H9 (cell line): ENCODE measurements around the gene TTLL12. TPM values are rescaled to one million over a fixed set of nuclear protein-coding genes. Genes with fewer than 3 reads are reported as not detected.
A peak's percentile ranks its signal among the peaks of the same experiment; 100 is the strongest.

Experiments
- DNase-seq: peaks from one replicate; pipeline ENCODE4 v3.0.0-alpha.2; 2017
- H2AFZ ChIP-seq: one replicate; pipeline ENCODE4 v1.6.1; 2013; ENCODE audit warnings: mild to moderate bottlenecking, low read length, control low read depth, moderate library complexity
- H2AK5ac ChIP-seq: 2 replicates; pipeline ENCODE4 v1.6.1; 2013; ENCODE audit warnings: low read length, control low read depth, mixed read lengths; ENCODE audit not compliant: insufficient read length
- H2BK120ac ChIP-seq: one replicate; pipeline ENCODE4 v1.6.1; 2013; ENCODE audit warnings: low read depth, mild to moderate bottlenecking, low read length, control low read depth, inconsistent platforms; ENCODE audit not compliant: poor library complexity, severe bottlenecking
- H2BK12ac ChIP-seq: 2 replicates; pipeline ENCODE4 v1.6.1; 2013; ENCODE audit warnings: low read length, control low read depth, mixed read lengths, low read depth; ENCODE audit not compliant: insufficient read length
- H2BK15ac ChIP-seq: 2 replicates; pipeline ENCODE4 v1.6.1; 2013; ENCODE audit warnings: low read depth, low read length, control low read depth
- H2BK20ac ChIP-seq: one replicate; pipeline ENCODE4 v1.6.1; 2013; ENCODE audit warnings: low read depth, mild to moderate bottlenecking, low read length, control low read depth, inconsistent platforms; ENCODE audit not compliant: poor library complexity, severe bottlenecking
- H2BK5ac ChIP-seq: 2 replicates; pipeline ENCODE4 v1.6.1; 2013; ENCODE audit warnings: low read length, control low read depth, mixed read lengths; ENCODE audit not compliant: insufficient read length
- H3K14ac ChIP-seq: 2 replicates; pipeline ENCODE4 v1.6.1; 2013; ENCODE audit warnings: low read length, control low read depth; ENCODE audit not compliant: insufficient read depth
- H3K18ac ChIP-seq: 2 replicates; pipeline ENCODE4 v1.6.1; 2013; ENCODE audit warnings: low read depth, mild to moderate bottlenecking, mixed read lengths, low read length, control low read depth; ENCODE audit not compliant: insufficient read length
- H3K23ac ChIP-seq: 2 replicates; pipeline ENCODE4 v1.6.1; 2013; ENCODE audit warnings: low read length, control low read depth, mixed read lengths, low read depth; ENCODE audit not compliant: insufficient read length
- H3K23me2 ChIP-seq: 2 replicates; pipeline ENCODE4 v1.6.1; 2013; ENCODE audit warnings: low read depth, mild to moderate bottlenecking, mixed read lengths, low read length, control low read depth; ENCODE audit not compliant: insufficient read length, poor library complexity, severe bottlenecking
- H3K27ac ChIP-seq: 2 replicates; pipeline ENCODE4 v1.5.1; 2013; ENCODE audit warnings: low read length, control low read depth, mixed read lengths, low read depth; ENCODE audit not compliant: insufficient read length
- H3K27me3 ChIP-seq: 2 replicates; pipeline ENCODE4 v1.6.1; 2013; ENCODE audit warnings: low read length, control low read depth, inconsistent platforms; ENCODE audit not compliant: insufficient read depth
- H3K4ac ChIP-seq: 2 replicates; pipeline ENCODE4 v1.6.1; 2013; ENCODE audit warnings: low read depth, mild to moderate bottlenecking, control low read depth, inconsistent platforms, low read length, moderate library complexity
- H3K4me1 ChIP-seq: 2 replicates; pipeline ENCODE4 v1.6.1; 2013; ENCODE audit warnings: low read length, control low read depth, inconsistent platforms; ENCODE audit not compliant: insufficient read depth
- H3K4me2 ChIP-seq: 2 replicates; pipeline ENCODE4 v1.6.1; 2013; ENCODE audit warnings: low read length, control low read depth, mixed read lengths; ENCODE audit not compliant: insufficient read length, insufficient read depth
- H3K56ac ChIP-seq: 2 replicates; pipeline ENCODE4 v1.6.1; 2013; ENCODE audit warnings: low read depth, mild to moderate bottlenecking, mixed read lengths, low read length, control low read depth; ENCODE audit not compliant: insufficient read length
- H3K79me1 ChIP-seq: 2 replicates; pipeline ENCODE4 v1.6.1; 2013; ENCODE audit warnings: low read depth, mild to moderate bottlenecking, moderate library complexity, low read length, control low read depth, inconsistent platforms; ENCODE audit not compliant: insufficient read depth, poor library complexity, severe bottlenecking
- H3K79me2 ChIP-seq: 2 replicates; pipeline ENCODE4 v1.6.1; 2013; ENCODE audit warnings: low read length, control low read depth, inconsistent platforms; ENCODE audit not compliant: insufficient read depth
- H3K9ac ChIP-seq: 2 replicates; pipeline ENCODE4 v1.6.1; 2013; ENCODE audit warnings: low read length, control low read depth, mixed read lengths; ENCODE audit not compliant: insufficient read length; ENCODE audit errors: extremely low read depth
- H3K9me3 ChIP-seq: one replicate; pipeline ENCODE4 v1.6.1; 2013; ENCODE audit warnings: low read depth, low read length, inconsistent platforms; ENCODE audit not compliant: control insufficient read depth
- H3T11ph ChIP-seq: one replicate; pipeline ENCODE4 v1.6.1; 2013; ENCODE audit warnings: mild to moderate bottlenecking, low read length, control low read depth, inconsistent platforms
- H4K20me1 ChIP-seq: one replicate; pipeline ENCODE4 v1.6.1; 2013; ENCODE audit not compliant: control insufficient read depth, insufficient read length, insufficient read depth
- H4K5ac ChIP-seq: 2 replicates; pipeline ENCODE4 v1.6.1; 2013; ENCODE audit warnings: low read depth, mild to moderate bottlenecking, mixed read lengths, low read length, control low read depth; ENCODE audit not compliant: insufficient read length
- H4K8ac ChIP-seq: replicated peaks from 2 replicates; pipeline ENCODE4 v1.6.1; 2013; ENCODE audit warnings: low read length, control low read depth, mixed read lengths, low read depth; ENCODE audit not compliant: insufficient read length
- H4K91ac ChIP-seq: 2 replicates; pipeline ENCODE4 v1.6.1; 2013; ENCODE audit warnings: low read depth, mild to moderate bottlenecking, moderate library complexity, mixed read lengths, low read length, control low read depth; ENCODE audit not compliant: insufficient read length
- H3K27ac Mint-ChIP-seq, 3 experiments: 2 replicates in 2 of 3; 3 replicates in 1 of 3; pipeline ENCODE4 v1.8.0; 2020 to 2021; ENCODE audit warnings: mixed read lengths in 3 of 3, mild to moderate bottlenecking in 1 of 3, moderate library complexity in 1 of 3
- H3K27me3 Mint-ChIP-seq: 2 replicates; pipeline ENCODE4 v1.8.0; 2021; ENCODE audit warnings: low read depth, mild to moderate bottlenecking, moderate library complexity, mixed read lengths
- H3K36me3 Mint-ChIP-seq, 3 experiments: 2 replicates in 2 of 3; 3 replicates in 1 of 3; pipeline ENCODE4 v1.8.0; 2020 to 2021; ENCODE audit warnings: low read depth in 3 of 3, mixed read lengths in 3 of 3; ENCODE audit not compliant: insufficient read depth in 1 of 3
- H3K4me1 Mint-ChIP-seq, 2 experiments: 2 replicates each; pipeline ENCODE4 v1.8.0; 2020; ENCODE audit warnings: mixed read lengths in 2 of 2
- H3K4me3 Mint-ChIP-seq, 2 experiments: 2 replicates in 1 of 2; 3 replicates in 1 of 2; pipeline ENCODE4 v1.8.0; 2020 to 2021; ENCODE audit warnings: mild to moderate bottlenecking in 2 of 2, mixed read lengths in 2 of 2, moderate library complexity in 1 of 2
- H3K9me3 Mint-ChIP-seq, 2 experiments: 2 replicates in 1 of 2; 3 replicates in 1 of 2; pipeline ENCODE4 v1.8.0; 2020; ENCODE audit warnings: mild to moderate bottlenecking in 2 of 2, mixed read lengths in 2 of 2, moderate library complexity in 1 of 2
- WGBS: extraction: QIAGEN DNeasy Blood & Tissue Kit; methylation state at CpG from one replicate; pipeline ENCODE4 v1.1.7; 2013; ENCODE audit warnings: missing lambda C conversion rate, low lambda C conversion rate, mixed read lengths; ENCODE audit not compliant: insufficient read length; ENCODE audit errors: extremely low coverage; 5-methylcytosine and 5-hydroxymethylcytosine counted together
- total RNA-seq: library from RNA; stranded (reverse); gene quantifications from 2 replicates; pipeline ENCODE4 v1.2.1, GENCODE V29; 2021
- TF ChIP-seq, protein P1 (sequence below): fragments of 200-600 bp; sonication (generic); conservative IDR thresholded peaks from 3 replicates; pipeline ENCODE4 v1.8.0; 2021; ENCODE audit warnings: antibody characterized with exemption, mild to moderate bottlenecking

Gene TTLL12
- total RNA-seq, 1 experiment from 2014 or later = 89.6 TPM

DNA sequence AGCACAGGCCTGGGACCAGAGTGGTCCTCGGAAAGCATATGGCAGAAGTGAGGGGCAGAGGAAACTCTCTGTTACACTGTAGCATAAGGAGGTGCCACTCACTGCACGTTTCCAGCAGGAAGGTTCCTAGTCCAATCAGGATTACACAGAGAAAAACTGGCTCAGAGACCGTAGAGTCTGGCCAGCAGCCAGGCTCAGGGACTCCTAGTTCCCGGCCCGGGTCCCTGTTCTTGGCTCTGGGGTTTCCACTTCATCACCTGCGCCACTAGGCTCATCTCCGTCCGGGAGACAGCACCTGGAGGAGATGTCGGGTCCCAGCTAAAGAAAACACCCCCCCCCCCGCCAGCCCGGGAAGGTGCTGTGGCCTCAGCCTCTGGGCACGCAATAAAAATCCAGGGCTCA, 1.1 kb downstream of the TTLL12 start:
- Histone ChIP-seq H3K27me3 (no peaks in the 10 kb centered on the region), H3K4me2 (peak overlapping the region; percentile 65), H3K79me2 (peaks cover 7% of the 10 kb centered on the region), H3K56ac (no peak overlapping the region), H2BK20ac (no peak overlapping the region), H3K4ac (no peak overlapping the region), H2BK5ac (no peak overlapping the region), H2AK5ac (no peak overlapping the region), H3K9ac (peak overlapping the region; percentile 48), H2BK120ac (no peak overlapping the region), H3K23ac (no peak overlapping the region), H3K4me1 (peaks cover 8% of the 10 kb centered on the region; the same call in 1 of the 2 replicates), H3K23me2 (peaks cover 13% of the 10 kb centered on the region), H3T11ph (no peak overlapping the region), H2BK15ac (no peak overlapping the region), H2AFZ (no peak overlapping the region), H3K79me1 (no peaks in the 10 kb centered on the region), H2BK12ac (no peak overlapping the region), H4K8ac (no peak overlapping the region), H4K20me1 (no peaks in the 10 kb centered on the region), H3K14ac (no peak overlapping the region), H3K18ac (no peak overlapping the region), H4K91ac (no peak overlapping the region), H3K27ac (no peak overlapping the region), H4K5ac (no peak overlapping the region), H3K9me3 (no peaks in the 10 kb centered on the region)
- H3K4me3 Mint-ChIP-seq = peak overlapping the region; percentile 78 to 83
- H3K27me3 Mint-ChIP-seq = peaks cover 2% of the 10 kb centered on the region; the same call in 1 of the 2 replicates
- peak overlapping the region in 1 of 3 experiments; percentile 76; a peak in 1 of 7 replicates for H3K27ac Mint-ChIP-seq
- no peak for DNase-seq
- no CpG with 5 or more reads among the region's 12 CpGs for WGBS
- peaks cover 11 to 24% (median 18%) of the 10 kb centered on the region in 3 experiments for H3K36me3 Mint-ChIP-seq
- H3K9me3 Mint-ChIP-seq = no peaks in the 10 kb centered on the region; a peak in 1 of 5 replicates
- TF ChIP-seq, protein P1, sequence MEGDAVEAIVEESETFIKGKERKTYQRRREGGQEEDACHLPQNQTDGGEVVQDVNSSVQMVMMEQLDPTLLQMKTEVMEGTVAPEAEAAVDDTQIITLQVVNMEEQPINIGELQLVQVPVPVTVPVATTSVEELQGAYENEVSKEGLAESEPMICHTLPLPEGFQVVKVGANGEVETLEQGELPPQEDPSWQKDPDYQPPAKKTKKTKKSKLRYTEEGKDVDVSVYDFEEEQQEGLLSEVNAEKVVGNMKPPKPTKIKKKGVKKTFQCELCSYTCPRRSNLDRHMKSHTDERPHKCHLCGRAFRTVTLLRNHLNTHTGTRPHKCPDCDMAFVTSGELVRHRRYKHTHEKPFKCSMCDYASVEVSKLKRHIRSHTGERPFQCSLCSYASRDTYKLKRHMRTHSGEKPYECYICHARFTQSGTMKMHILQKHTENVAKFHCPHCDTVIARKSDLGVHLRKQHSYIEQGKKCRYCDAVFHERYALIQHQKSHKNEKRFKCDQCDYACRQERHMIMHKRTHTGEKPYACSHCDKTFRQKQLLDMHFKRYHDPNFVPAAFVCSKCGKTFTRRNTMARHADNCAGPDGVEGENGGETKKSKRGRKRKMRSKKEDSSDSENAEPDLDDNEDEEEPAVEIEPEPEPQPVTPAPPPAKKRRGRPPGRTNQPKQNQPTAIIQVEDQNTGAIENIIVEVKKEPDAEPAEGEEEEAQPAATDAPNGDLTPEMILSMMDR = no peak
- peaks cover 21 to 25% of the 10 kb centered on the region in 2 experiments for H3K4me1 Mint-ChIP-seq
